ENCODE measurements around the gene CHGA.

Gene CHGA

GRCh38 chr14:92959189-92959531 is 36.2 kb downstream of the CHGA start:
- Mint-ChIP-seq H3K27me3 (no peaks in the 10 kb centered on the region), H3K4me3 (no peak overlapping the region), H3K27ac (no peak overlapping the region), H3K9me3 (no peaks in the 10 kb centered on the region), H3K4me1 (ENCODE audit: low read depth in 2 of 2) (no peaks in the 10 kb centered on the region), H3K36me3 (ENCODE audit: insufficient read depth) (peaks cover 42% of the 10 kb centered on the region)
- DNase-seq (no peak), ATAC-seq (replicated peaks) (no peak)

- DNase-seq (no peak), ATAC-seq (replicated peaks) (no peak)
- no peak overlapping the region for H3K27ac Mint-ChIP-seq
- peaks cover 39% of the 10 kb centered on the region for H3K36me3 Mint-ChIP-seq (ENCODE audit: insufficient read depth)
- H3K4me1 Mint-ChIP-seq (ENCODE audit: low read depth in 2 of 2), result peaks cover 0 to 2% of the 10 kb centered on the region in 2 donors
- H3K9me3 Mint-ChIP-seq, result no peaks in the 10 kb centered on the region
- no peaks in the 10 kb centered on the region for H3K27me3 Mint-ChIP-seq
- no peak overlapping the region for H3K4me3 Mint-ChIP-seq
These were observed 37.1 kb downstream of the CHGA start for GRCh38 chr14:92959761-92960680.

- ATAC-seq (replicated peaks), result no peak
These were observed 38.0 kb downstream of the CHGA start for GRCh38 chr14:92960706-92961566.

GRCh38 chr14:92961567-92961855 is 38.6 kb downstream of the CHGA start:
- peaks cover 31% of the 10 kb centered on the region for H3K36me3 Mint-ChIP-seq (ENCODE audit: insufficient read depth)
- no peak overlapping the region for H3K27ac Mint-ChIP-seq
- H3K27me3 Mint-ChIP-seq, result no peaks in the 10 kb centered on the region
- H3K4me3 Mint-ChIP-seq, result no peak overlapping the region
- DNase-seq (no peak), ATAC-seq (replicated peaks) (no peak)
- H3K9me3 Mint-ChIP-seq, result no peaks in the 10 kb centered on the region
- peaks cover 2 to 8% of the 10 kb centered on the region in 2 donors for H3K4me1 Mint-ChIP-seq (ENCODE audit: low read depth in 2 of 2)

More at GRCh38 chr14:92960706-92961566, 38.0 kb downstream of the CHGA start:
- Mint-ChIP-seq H3K27ac (no peak overlapping the region), H3K9me3 (no peaks in the 10 kb centered on the region), H3K4me3 (no peak overlapping the region), H3K4me1 (ENCODE audit: low read depth in 2 of 2) (peaks cover 2 to 6% of the 10 kb centered on the region in 2 donors), H3K36me3 (ENCODE audit: insufficient read depth) (peaks cover 36% of the 10 kb centered on the region), H3K27me3 (no peaks in the 10 kb centered on the region)
- no peak for DNase-seq

GRCh38 chr14:92962031-92962830 is 39.3 kb downstream of the CHGA start:
- DNase-seq (no peak), ATAC-seq (replicated peaks) (no peak)
- H3K4me3 Mint-ChIP-seq, result no peak overlapping the region
- H3K27ac Mint-ChIP-seq, result peak overlapping the region in 1 of 2 donors; percentile 68
- H3K36me3 Mint-ChIP-seq (ENCODE audit: insufficient read depth), result peaks cover 24% of the 10 kb centered on the region
- H3K27me3 Mint-ChIP-seq, result no peaks in the 10 kb centered on the region
- no peaks in the 10 kb centered on the region for H3K9me3 Mint-ChIP-seq
- H3K4me1 Mint-ChIP-seq (ENCODE audit: low read depth in 2 of 2), result peaks cover 2 to 9% of the 10 kb centered on the region in 2 donors

- DNase-seq (no peak), ATAC-seq (replicated peaks) (no peak)
- no peak overlapping the region for H3K4me3 Mint-ChIP-seq
- H3K9me3 Mint-ChIP-seq, result peaks cover 0 to 5% of the 10 kb centered on the region in 2 donors
- peaks cover 2 to 9% of the 10 kb centered on the region in 2 donors for H3K4me1 Mint-ChIP-seq (ENCODE audit: low read depth in 2 of 2)
- H3K27me3 Mint-ChIP-seq, result no peaks in the 10 kb centered on the region
- H3K36me3 Mint-ChIP-seq (ENCODE audit: insufficient read depth), result peaks cover 20% of the 10 kb centered on the region
- peak overlapping the region in 1 of 2 donors; percentile 92 for H3K27ac Mint-ChIP-seq
These were observed 39.8 kb downstream of the CHGA start for GRCh38 chr14:92962831-92963095.

- Mint-ChIP-seq H3K27ac (peak overlapping the region; percentile 17 to 92), H3K4me3 (no peak overlapping the region), H3K27me3 (no peaks in the 10 kb centered on the region), H3K36me3 (ENCODE audit: insufficient read depth) (peaks cover 20% of the 10 kb centered on the region), H3K9me3 (peaks cover 0 to 6% of the 10 kb centered on the region in 2 donors), H3K4me1 (ENCODE audit: low read depth in 2 of 2) (peaks cover 2 to 9% of the 10 kb centered on the region in 2 donors)
- DNase-seq (no peak), ATAC-seq (replicated peaks) (no peak)
These were observed 40.6 kb downstream of the CHGA start for GRCh38 chr14:92963301-92964123.

GRCh38 chr14:92964124-92965109 is 41.5 kb downstream of the CHGA start:
- Mint-ChIP-seq H3K36me3 (ENCODE audit: insufficient read depth) (peaks cover 11% of the 10 kb centered on the region), H3K27me3 (no peaks in the 10 kb centered on the region), H3K9me3 (peaks cover 0 to 6% of the 10 kb centered on the region in 2 donors), H3K27ac (peak overlapping the region; percentile 51 to 92), H3K4me3 (no peak overlapping the region), H3K4me1 (ENCODE audit: low read depth in 2 of 2) (peaks cover 2 to 9% of the 10 kb centered on the region in 2 donors)
- ATAC-seq (replicated peaks) (no peak), DNase-seq (no peak)

- no peak for ATAC-seq (replicated peaks)
- no peak for DNase-seq
- Mint-ChIP-seq H3K9me3 (peaks cover 0 to 6% of the 10 kb centered on the region in 2 donors), H3K36me3 (ENCODE audit: insufficient read depth) (peaks cover 7% of the 10 kb centered on the region), H3K4me1 (ENCODE audit: low read depth in 2 of 2) (peaks cover 2 to 9% of the 10 kb centered on the region in 2 donors), H3K27me3 (no peaks in the 10 kb centered on the region), H3K4me3 (no peak overlapping the region), H3K27ac (peak overlapping the region; percentile 13 to 51)
These were observed 42.3 kb downstream of the CHGA start for GRCh38 chr14:92965281-92965680.

GRCh38 chr14:92967346-92967926 is 44.5 kb downstream of the CHGA start:
- no peaks in the 10 kb centered on the region for H3K27me3 Mint-ChIP-seq

GRCh38 chr14:92968291-92969020 is 45.5 kb downstream of the CHGA start:
- Mint-ChIP-seq H3K4me1 (ENCODE audit: low read depth in 2 of 2) (peaks cover 9 to 11% of the 10 kb centered on the region in 2 donors), H3K27me3 (no peaks in the 10 kb centered on the region), H3K27ac (no peak overlapping the region), H3K9me3 (peaks cover 0 to 6% of the 10 kb centered on the region in 2 donors), H3K36me3 (ENCODE audit: insufficient read depth) (peaks cover 3% of the 10 kb centered on the region), H3K4me3 (no peak overlapping the region)
- DNase-seq, result no peak
- no peak for ATAC-seq (replicated peaks)

More at GRCh38 chr14:92967346-92967926, 44.5 kb downstream of the CHGA start:
- H3K36me3 Mint-ChIP-seq (ENCODE audit: insufficient read depth), result peaks cover 3% of the 10 kb centered on the region
- no peak for DNase-seq
- no peak overlapping the region for H3K27ac Mint-ChIP-seq
- no peak for ATAC-seq (replicated peaks)
- H3K4me3 Mint-ChIP-seq, result no peak overlapping the region
- H3K4me1 Mint-ChIP-seq (ENCODE audit: low read depth in 2 of 2), result peaks cover 9 to 11% of the 10 kb centered on the region in 2 donors
- peaks cover 0 to 6% of the 10 kb centered on the region in 2 donors for H3K9me3 Mint-ChIP-seq

Data from effector memory CD8-positive, alpha-beta T cell (primary cell).